Inferior parietal cortex (tissue), 1 donor: ENCODE results near the gene ZBTB21.
"Not testable (repeated sequence)": the region's sequence is repeated elsewhere in the genome, so short reads cannot be mapped to it uniquely, and the experiment has no call there.

Experiments
- DNase-seq: peaks from one replicate; pipeline ENCODE4 v3.0.0-alpha.2; 2016; ENCODE audit errors: extremely low spot score

ZBTB21 gene

DNA sequence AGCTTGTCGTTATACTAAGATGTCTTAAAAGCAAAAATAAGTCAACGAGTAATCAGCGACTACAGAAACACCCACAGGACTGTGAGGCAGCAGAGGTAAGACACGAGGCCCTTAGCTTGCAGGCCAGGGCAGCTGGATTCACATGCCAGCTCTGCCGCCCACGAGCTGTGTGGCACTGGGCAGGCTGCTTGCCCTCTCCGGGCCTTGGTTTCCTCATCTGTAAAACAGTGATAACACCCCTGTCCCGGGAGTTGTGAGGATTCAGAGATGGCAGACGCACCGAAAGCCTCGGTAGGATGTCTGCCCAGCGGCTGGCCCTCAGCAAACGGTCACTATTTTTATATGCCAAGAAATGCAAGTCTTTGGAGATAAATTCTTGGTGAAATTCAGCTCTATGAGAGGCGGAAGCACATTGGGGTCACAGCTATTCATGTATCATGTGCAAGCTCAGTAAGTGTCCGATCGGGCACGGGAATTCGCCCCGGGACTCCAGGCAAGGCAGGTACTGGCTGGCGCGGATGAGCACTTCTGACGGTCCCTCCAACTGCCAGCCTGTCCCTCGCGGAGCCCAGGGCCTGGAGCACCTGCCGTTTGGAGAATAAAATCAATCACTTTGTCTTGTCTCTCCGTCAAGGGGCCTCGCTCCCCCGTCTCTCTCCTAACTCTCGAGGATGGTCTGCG lies 57.5 kb downstream of the ZBTB21 start:
- no peak for DNase-seq

- DNase-seq = no peak
Observed at GRCh38 chr21:41951876-41952567, 58.1 kb downstream of the ZBTB21 start.

DNA sequence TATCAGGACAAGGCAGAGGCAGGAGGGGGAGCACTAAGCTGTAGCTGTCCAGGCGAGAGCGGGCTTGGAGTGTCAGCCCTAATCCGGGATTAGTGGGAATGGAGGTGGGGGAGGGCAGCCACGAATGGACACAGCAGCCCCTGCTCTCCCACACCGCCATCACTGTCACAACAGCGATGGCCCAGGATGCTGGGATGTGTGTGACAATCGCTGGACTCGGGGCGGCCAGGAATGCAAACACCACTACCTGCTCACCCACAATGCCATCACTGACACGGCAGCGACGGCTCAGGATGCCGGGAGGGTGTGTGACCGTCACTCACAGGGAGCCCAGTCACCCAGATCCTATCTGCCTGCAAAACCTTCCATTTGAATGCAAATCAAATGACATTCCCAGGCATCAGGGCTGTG lies 59.2 kb downstream of the ZBTB21 start:
- DNase-seq = no peak

DNA sequence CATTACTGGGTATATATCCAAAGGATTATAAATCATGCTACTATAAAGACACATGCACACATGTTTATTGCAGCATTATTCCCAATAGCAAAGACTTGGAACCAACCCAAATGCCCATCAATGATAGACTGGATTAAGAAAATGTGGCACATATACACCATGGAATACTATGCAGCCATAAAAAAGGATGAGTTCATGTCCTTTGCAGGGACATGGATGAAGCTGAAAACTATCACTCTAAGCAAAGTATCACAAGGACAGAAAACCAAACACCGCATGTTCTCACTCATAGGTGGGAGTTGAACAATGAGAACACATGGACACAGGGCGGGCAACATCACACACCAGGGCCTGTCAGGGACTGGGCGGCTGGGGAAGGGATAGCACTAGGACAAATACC lies 60.5 kb downstream of the ZBTB21 start:
- DNase-seq = not testable (repeated sequence)

GRCh38 chr21:41948901-41949300 lies 61.3 kb downstream of the ZBTB21 start:
- DNase-seq = no peak

DNA sequence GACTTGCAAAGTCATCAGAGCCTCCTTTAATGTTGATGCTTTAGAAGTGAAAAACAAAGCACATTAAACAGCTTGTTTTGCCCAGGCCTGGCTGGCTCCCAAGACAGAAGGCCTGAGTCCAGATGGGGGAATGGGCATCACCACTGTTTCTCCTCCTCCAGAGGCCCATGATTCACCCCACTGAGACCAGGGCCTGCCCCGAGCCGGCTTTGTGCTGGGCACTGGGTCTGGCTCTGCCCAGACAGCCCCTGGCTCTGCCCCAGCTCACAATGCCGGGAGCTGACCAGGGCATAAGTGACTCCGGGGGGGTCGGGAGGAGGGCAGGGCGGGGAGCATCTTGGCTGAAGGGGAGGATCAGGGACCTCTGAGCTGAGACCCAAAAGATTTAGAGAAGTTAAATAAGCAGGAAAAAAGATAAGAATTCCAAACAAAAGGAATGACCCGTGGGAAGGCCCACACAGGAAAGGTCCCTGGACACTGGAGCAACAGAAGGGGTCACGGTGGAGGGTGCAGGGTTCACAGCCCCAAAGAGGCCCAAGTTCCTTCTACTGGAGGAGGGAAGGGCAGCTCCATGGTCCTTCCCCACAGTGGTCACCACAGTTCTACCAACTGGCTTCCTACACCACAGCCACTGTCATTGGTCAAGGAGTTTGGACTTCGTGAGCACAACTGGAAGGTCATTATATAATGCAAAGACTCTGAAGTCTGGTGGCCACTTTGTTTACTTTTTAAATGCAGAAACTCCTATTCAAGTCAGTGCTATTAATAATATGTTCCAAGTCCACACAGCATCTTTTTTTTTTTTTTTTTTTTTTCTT lies 61.9 kb downstream of the ZBTB21 start:
- peak; percentile 85 for DNase-seq

DNA sequence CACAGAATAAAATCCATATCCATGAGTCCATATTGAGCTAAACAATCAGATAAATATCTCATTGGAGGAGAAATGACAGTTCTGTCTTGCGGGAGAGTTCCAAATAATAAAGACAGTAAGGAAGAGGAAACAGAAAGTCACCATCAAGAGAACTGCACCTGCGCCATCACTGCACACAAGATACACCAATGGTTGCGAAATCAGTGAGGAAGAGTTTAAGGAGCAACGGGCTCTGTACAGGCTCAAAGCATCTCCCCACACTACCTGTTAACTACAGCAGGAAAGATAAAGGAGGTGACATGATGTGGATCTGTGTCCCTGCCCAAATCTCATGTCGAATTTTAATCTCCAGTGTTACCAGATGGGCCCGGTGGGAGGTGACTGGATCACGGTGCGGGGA lies 64.2 kb downstream of the ZBTB21 start:
- no peak for DNase-seq

GRCh38 chr21:41943851-41944250 lies 66.3 kb downstream of the ZBTB21 start:
- DNase-seq = peak; percentile 59

- DNase-seq = no peak
Observed at GRCh38 chr21:41942457-41942856, 67.7 kb downstream of the ZBTB21 start.

DNA sequence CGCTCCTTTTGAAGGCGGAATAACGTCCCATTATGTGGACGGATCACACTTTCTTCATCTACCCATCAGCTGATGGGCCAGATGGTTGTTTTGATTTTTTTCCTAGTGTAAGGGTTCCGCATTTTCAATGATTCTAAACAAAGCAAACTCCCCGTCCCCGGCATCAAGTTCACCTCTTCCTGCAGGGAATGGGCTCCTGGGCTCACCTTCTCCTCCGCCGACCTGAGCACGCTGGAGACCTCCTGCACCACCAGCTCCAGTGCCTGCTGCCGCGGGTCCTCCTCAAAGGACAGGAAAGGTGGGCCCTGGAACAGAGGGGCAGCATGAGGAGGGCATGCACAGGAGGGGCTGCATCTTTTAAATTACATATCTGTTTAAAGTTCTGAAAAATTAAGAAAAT lies 68.2 kb downstream of the ZBTB21 start:
- no peak for DNase-seq

GRCh38 chr21:41940431-41940830 lies 69.7 kb downstream of the ZBTB21 start:
- no peak for DNase-seq

- no peak for DNase-seq
Observed at GRCh38 chr21:41939391-41939790, 70.8 kb downstream of the ZBTB21 start.
